Measurements from ENCODE around the gene BET1. TPM values are rescaled to one million over a fixed set of nuclear protein-coding genes. Genes with fewer than 3 reads are reported as not detected.

Gene BET1
- total RNA-seq, 1 donor from 2014 or later: 40.5 TPM

GRCh38 chr7:93957767-93958166 lies 46.4 kb downstream of the BET1 start:
- DNase-seq: no peak

DNA sequence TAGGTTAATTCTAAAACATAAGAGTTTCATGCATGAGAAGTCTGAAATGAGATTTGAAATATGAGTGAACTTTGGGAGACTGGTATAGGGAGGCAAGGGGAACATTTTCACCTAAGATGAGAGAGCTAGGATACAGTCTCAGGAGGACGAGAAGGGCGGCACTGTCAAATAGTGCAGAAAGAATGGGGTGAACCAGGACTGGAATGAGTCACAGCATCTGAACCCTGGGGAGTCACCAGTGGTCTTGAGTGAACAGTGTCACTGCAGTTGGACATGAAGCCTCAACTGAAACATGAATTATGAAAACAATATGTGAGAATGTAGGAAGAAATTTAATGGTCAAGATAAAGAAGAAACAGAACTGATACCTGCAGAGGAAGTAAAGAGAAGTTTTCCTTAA lies 48.9 kb downstream of the BET1 start:
- DNase-seq: no peak

DNA sequence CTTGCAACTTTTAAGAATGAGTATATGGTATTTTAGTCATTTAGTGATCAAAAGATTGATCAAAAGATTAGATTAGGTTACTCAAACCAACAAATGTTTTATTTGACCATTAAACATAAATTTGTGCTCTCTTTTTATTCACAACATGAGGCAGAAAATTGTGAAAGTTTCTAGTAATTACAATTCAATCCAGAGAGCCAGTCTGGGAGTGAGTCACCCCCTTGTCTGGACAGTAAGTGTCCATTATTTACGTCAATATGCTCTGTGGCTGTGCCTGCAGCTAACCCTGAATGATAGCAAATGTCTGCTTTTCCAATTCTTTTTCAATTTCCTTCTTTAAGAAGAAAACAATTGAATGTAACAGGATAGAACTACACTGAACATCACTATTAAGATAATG lies 54.7 kb downstream of the BET1 start:
- no peak for DNase-seq

GRCh38 chr7:93948873-93949272 lies 55.3 kb downstream of the BET1 start:
- DNase-seq: no peak

- DNase-seq: no peak
These were observed 56.0 kb downstream of the BET1 start for GRCh38 chr7:93948106-93948505.

- no peak for DNase-seq
These were observed 58.2 kb downstream of the BET1 start for GRCh38 chr7:93945756-93946535.

DNA sequence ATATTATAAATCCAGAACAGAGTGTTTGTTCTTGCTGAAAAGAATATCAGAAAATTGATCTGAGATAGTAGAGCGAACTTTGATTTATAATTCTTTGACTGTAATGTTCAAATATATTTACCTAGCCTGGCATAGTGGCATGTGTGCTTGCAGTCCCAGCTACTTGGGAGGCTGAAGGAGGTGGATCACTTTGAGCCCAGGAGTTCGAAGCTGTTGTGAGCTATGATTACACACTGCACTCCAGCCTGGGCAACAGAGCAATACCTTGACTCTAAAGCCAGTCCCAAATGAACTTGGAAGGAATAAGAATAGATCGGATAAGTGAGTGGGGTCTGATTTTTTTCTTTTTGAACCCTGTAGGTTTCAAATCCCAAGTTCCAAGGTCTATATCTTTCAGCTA lies 59.1 kb downstream of the BET1 start:
- no peak for DNase-seq

- peak; percentile 77 for DNase-seq
These were observed 59.5 kb downstream of the BET1 start for GRCh38 chr7:93944673-93945072.

DNA sequence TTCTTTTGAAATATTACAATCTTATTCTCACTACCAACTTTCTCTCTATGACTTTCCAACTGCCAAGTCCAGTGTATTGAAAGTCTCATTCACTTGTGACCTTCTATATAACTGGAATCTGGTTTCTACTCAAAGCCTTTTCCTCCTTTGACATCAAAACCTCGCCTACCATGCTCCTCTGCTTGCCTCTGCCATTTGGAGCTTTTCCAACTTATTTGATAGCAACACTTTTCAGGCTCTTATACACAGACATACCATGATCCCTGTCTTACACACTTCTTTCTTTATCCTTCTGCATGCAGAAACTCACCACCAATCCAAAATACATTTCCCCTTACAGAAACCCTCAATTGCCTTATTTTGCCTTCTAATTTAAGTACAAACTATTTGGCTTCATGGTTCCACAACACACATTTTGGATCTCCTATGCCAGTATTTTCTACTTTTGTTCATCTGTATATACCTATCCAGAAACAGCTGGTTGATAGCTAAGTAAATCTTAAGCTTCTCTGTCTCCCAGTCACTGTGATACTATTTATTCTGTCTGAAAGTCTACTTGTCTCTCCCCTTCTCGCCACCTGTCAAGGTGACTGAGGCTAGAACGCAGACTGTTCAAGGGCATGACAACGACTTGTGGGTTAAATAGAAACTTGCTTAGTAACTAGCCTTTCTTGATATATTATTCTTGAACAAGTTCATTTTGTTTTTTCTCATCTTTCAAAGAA lies 60.2 kb downstream of the BET1 start:
- DNase-seq: no peak

Other genes starting within 250 kb of the BET1 start
- gene TFPI2, start 113.6 kb downstream of the BET1 start, total RNA-seq: 0.89 TPM
- gene GNGT1, start 97.8 kb downstream of the BET1 start, total RNA-seq: not detected
- 19.0 TPM for gene GNG11, start 82.6 kb downstream of the BET1 start, total RNA-seq

Measured in skin of body (tissue), 2 donors.